WTC11 (cell line): ENCODE results near the gene NEBL. TPM values are rescaled to one million over a fixed set of nuclear protein-coding genes. Genes with fewer than 3 reads are reported as not detected.

Source experiments
- ATAC-seq: fragments of 200-7000 bp; cut with Tn5 transposase; 2 replicates; pipeline ENCODE4 v1.10.0; 2021; ENCODE audit warnings: mild to moderate bottlenecking, moderate library complexity
- CTCF ChIA-PET: fragments of 300-600 bp; sonication (Branson Sonifier 250); formaldehyde crosslinking; loops from one replicate; lab custom pipeline; 2021; ENCODE audit warnings: antibody characterized with exemption; lab: Charles Lee
- POLR2A ChIA-PET: fragments of 350-600 bp; sonication (Branson Sonifier 250); formaldehyde crosslinking; loops from one replicate; lab custom pipeline; 2021; ENCODE audit warnings: antibody characterized with exemption; lab: Charles Lee
- DNase-seq: peaks from one replicate; pipeline ENCODE4 v3.0.0; 2021; ENCODE audit warnings: low spot score
- H3K27ac Mint-ChIP-seq: 2 replicates; pipeline ENCODE4 v1.8.0; 2021; ENCODE audit warnings: mixed read lengths
- H3K27me3 Mint-ChIP-seq: 2 replicates; pipeline ENCODE4 v1.8.0; 2021; ENCODE audit warnings: low read depth, mild to moderate bottlenecking, moderate library complexity, mixed read lengths
- H3K36me3 Mint-ChIP-seq: 2 replicates; pipeline ENCODE4 v1.8.0; 2021; ENCODE audit warnings: mixed read lengths
- H3K4me1 Mint-ChIP-seq: 2 replicates; pipeline ENCODE4 v1.8.0; 2022; ENCODE audit warnings: mixed read lengths
- H3K4me3 Mint-ChIP-seq: 2 replicates; pipeline ENCODE4 v1.8.0; 2021; ENCODE audit warnings: mild to moderate bottlenecking, moderate library complexity, mixed read lengths
- H3K9me3 Mint-ChIP-seq: 2 replicates; pipeline ENCODE4 v1.8.0; 2021; ENCODE audit warnings: mixed read lengths
- ATF2 ChIP-seq: sonication (generic); formaldehyde crosslinking; IDR thresholded peaks from 2 replicates; pipeline ENCODE4 v1.8.1; 2022; ENCODE audit warnings: low read depth, missing genetic modification reagents, borderline replicate concordance
- ATF3 ChIP-seq: sonication (generic); formaldehyde crosslinking; conservative IDR thresholded peaks from 2 replicates; pipeline ENCODE4 v1.8.1; 2022; ENCODE audit warnings: mild to moderate bottlenecking, missing genetic modification reagents
- CTCF ChIP-seq: fragments of 200-600 bp; IDR thresholded peaks from 2 replicates; pipeline ENCODE4 v1.8.0; 2022; ENCODE audit warnings: antibody characterized with exemption
- GRHL2 ChIP-seq: fragments of 250-450 bp; sonication (Bioruptor Pico); IDR thresholded peaks from 2 replicates; pipeline ENCODE4 v1.8.0; 2022; ENCODE audit warnings: mild to moderate bottlenecking, moderate library complexity; ENCODE audit not compliant: insufficient replicate concordance, severe bottlenecking
- HMGXB4 ChIP-seq: sonication (generic); formaldehyde crosslinking; IDR thresholded peaks from 2 replicates; pipeline ENCODE4 v1.8.1; 2023; ENCODE audit warnings: mild to moderate bottlenecking, moderate library complexity, missing genetic modification reagents
- MLX ChIP-seq: sonication (generic); formaldehyde crosslinking; IDR thresholded peaks from 2 replicates; pipeline ENCODE4 v1.8.1; 2023; ENCODE audit warnings: mild to moderate bottlenecking, missing genetic modification reagents, moderate library complexity
- MXD4 ChIP-seq: fragments of 250-450 bp; sonication (Bioruptor Pico); IDR thresholded peaks from 2 replicates; pipeline ENCODE4 v1.8.0; 2021; ENCODE audit warnings: mild to moderate bottlenecking, moderate library complexity, borderline replicate concordance
- NFATC4 ChIP-seq: fragments of 250-450 bp; sonication (Bioruptor Pico); IDR thresholded peaks from 2 replicates; pipeline ENCODE4 v1.9.0; 2021; ENCODE audit warnings: mild to moderate bottlenecking
- OVOL2 ChIP-seq: fragments of 250-450 bp; sonication (Bioruptor Pico); IDR thresholded peaks from 2 replicates; pipeline ENCODE4 v1.9.0; 2021; ENCODE audit warnings: mild to moderate bottlenecking, borderline replicate concordance
- SP1 ChIP-seq: sonication (generic); formaldehyde crosslinking; conservative IDR thresholded peaks from 2 replicates; pipeline ENCODE4 v1.8.1; 2022; ENCODE audit warnings: missing genetic modification reagents
- USF1 ChIP-seq: sonication (generic); formaldehyde crosslinking; IDR thresholded peaks from 2 replicates; pipeline ENCODE4 v1.8.0; 2022; ENCODE audit warnings: mild to moderate bottlenecking, missing genetic modification reagents
- USF2 ChIP-seq: sonication (generic); formaldehyde crosslinking; IDR thresholded peaks from 2 replicates; pipeline ENCODE4 v1.8.1; 2023; ENCODE audit warnings: mild to moderate bottlenecking, missing genetic modification reagents, moderate library complexity
- ZBTB43 ChIP-seq: sonication (generic); formaldehyde crosslinking; IDR thresholded peaks from 2 replicates; pipeline ENCODE4 v1.8.1; 2023; ENCODE audit warnings: mild to moderate bottlenecking, missing genetic modification reagents
- ZNF281 ChIP-seq: sonication (generic); formaldehyde crosslinking; IDR thresholded peaks from 2 replicates; pipeline ENCODE4 v1.8.0; 2023; ENCODE audit warnings: mild to moderate bottlenecking, missing genetic modification reagents
- ZNF416 ChIP-seq: fragments of 250-450 bp; sonication (Bioruptor Pico); IDR thresholded peaks from 2 replicates; pipeline ENCODE4 v1.9.0; 2021; ENCODE audit warnings: mild to moderate bottlenecking, inconsistent platforms
- ZNF512 ChIP-seq: sonication (generic); formaldehyde crosslinking; IDR thresholded peaks from 2 replicates; pipeline ENCODE4 v1.8.1; 2022; ENCODE audit warnings: missing genetic modification reagents, borderline replicate concordance
- total RNA-seq: library from RNA; stranded (reverse); gene quantifications from 3 replicates; pipeline ENCODE4 v1.2.3, GENCODE V29; 2021

The NEBL gene
- total RNA-seq, 1 experiment from 2014 or later: 8.9 TPM

- TF ChIP-seq HMGXB4 (CRISPR knock-in tag): no peak
- no peak for TF ChIP-seq OVOL2 (CRISPR knock-in tag)
- no peak for TF ChIP-seq ZNF416 (CRISPR knock-in tag)
Observed at GRCh38 chr10:20898866-20899535, 1.9 kb upstream of the NEBL start (continued).

- H3K4me1 Mint-ChIP-seq: peaks cover 29% of the 10 kb centered on the region
- CTCF ChIA-PET: no interaction called here
- H3K27ac Mint-ChIP-seq: no peak overlapping the region
- POLR2A ChIA-PET: interaction anchor here (0.6 kb wide), 1 partner anchor 76 kb away, joined by 4 read pairs; no protein-coding TSS in a partner anchor
- DNase-seq (no peak), ATAC-seq (no peak)
- peaks cover 3% of the 10 kb centered on the region; the same call in 1 of the 2 replicates for H3K9me3 Mint-ChIP-seq
- H3K27me3 Mint-ChIP-seq: peaks cover 5% of the 10 kb centered on the region
- H3K36me3 Mint-ChIP-seq: no peaks in the 10 kb centered on the region
- TF ChIP-seq USF1 (CRISPR knock-in tag): no peak
- no peak for TF ChIP-seq GRHL2 (CRISPR knock-in tag)
- no peak for TF ChIP-seq CTCF
- TF ChIP-seq USF2 (CRISPR knock-in tag): no peak
- TF ChIP-seq ZNF281 (CRISPR knock-in tag): no peak
- TF ChIP-seq ATF2 (CRISPR knock-in tag): no peak
- TF ChIP-seq SP1 (CRISPR knock-in tag): no peak
- TF ChIP-seq NFATC4 (CRISPR knock-in tag): no peak
- no peak for TF ChIP-seq ZBTB43 (CRISPR knock-in tag)
- TF ChIP-seq ATF3 (CRISPR knock-in tag): no peak
- no peak for TF ChIP-seq ZNF512 (CRISPR knock-in tag)
- TF ChIP-seq MXD4: no peak
- TF ChIP-seq MLX (CRISPR knock-in tag): no peak
- no peak overlapping the region for H3K4me3 Mint-ChIP-seq
Observed at GRCh38 chr10:20893297-20893696, 3.8 kb downstream of the NEBL start.
